ENCODE data around the gene LRRC4.

Gene LRRC4

GRCh38 chr7:127993317-127993716, 37.9 kb downstream of the LRRC4 start:
- ATAC-seq: no peak
- no peaks in the 10 kb centered on the region for H3K9me3 Mint-ChIP-seq
- no peaks in the 10 kb centered on the region for H3K27me3 Mint-ChIP-seq
- H3K27ac Mint-ChIP-seq: no peak overlapping the region
- no peaks in the 10 kb centered on the region for H3K4me1 Mint-ChIP-seq
- H3K4me3 Mint-ChIP-seq: no peak overlapping the region
- no peak for DNase-seq

GRCh38 chr7:127988751-127989150, 42.5 kb downstream of the LRRC4 start:
- H3K4me3 Mint-ChIP-seq: no peak overlapping the region
- H3K9me3 Mint-ChIP-seq: no peaks in the 10 kb centered on the region
- no peak for DNase-seq
- H3K27ac Mint-ChIP-seq: no peak overlapping the region
- no peaks in the 10 kb centered on the region for H3K27me3 Mint-ChIP-seq
- peaks cover 5% of the 10 kb centered on the region for H3K4me1 Mint-ChIP-seq
- no peak for ATAC-seq

DNA sequence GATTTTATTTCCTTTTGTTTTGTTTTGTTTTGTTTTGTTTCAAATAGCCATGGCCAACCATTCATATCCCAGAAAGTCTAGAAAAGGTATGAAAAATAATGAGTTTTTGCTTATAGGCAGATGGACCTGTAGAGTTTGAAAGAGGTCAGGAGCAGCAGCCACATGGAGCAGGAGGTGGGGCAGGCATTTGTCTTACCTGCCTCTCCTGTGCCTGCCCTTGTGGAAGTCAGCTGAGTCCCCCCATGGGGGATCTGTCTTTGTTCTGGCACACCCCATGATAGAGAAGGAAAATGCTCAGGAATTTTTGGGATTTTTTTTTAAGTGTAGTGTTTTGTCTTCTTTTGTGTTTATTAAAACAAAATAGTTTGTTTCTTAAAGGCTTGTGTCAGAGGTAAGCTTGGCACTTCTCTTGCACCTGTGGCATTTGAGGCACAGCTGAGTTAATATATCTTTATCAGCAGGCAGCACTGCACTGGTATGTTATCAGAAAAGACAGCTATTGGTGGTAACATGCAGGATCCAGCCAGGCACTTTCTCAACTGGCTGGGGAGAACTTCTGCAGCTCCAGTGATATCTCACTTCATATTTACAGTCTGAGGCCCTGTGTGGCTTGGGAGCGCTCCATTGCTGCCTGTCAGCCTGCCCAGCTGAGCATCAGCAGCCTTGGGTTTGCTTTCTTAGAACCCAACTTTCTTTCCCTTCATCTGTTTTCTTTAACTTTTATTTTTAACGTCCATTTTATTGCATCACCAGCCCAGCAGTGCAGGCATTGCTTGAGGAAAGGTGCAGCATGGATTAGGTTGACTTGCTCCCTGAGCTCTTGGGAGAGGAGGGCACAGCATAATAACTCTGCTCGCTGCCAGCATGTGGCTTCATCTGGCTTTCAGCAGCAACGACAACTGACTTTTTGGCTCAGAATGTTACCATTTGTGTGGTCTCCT, 44.4 kb downstream of the LRRC4 start:
- no peak overlapping the region for H3K4me3 Mint-ChIP-seq
- H3K4me1 Mint-ChIP-seq: peaks cover 20% of the 10 kb centered on the region
- H3K27me3 Mint-ChIP-seq: no peaks in the 10 kb centered on the region
- H3K9me3 Mint-ChIP-seq: no peaks in the 10 kb centered on the region
- DNase-seq (no peak), ATAC-seq (no peak)
- H3K27ac Mint-ChIP-seq: peak overlapping the region in 1 of 2 donors; percentile 75

DNA sequence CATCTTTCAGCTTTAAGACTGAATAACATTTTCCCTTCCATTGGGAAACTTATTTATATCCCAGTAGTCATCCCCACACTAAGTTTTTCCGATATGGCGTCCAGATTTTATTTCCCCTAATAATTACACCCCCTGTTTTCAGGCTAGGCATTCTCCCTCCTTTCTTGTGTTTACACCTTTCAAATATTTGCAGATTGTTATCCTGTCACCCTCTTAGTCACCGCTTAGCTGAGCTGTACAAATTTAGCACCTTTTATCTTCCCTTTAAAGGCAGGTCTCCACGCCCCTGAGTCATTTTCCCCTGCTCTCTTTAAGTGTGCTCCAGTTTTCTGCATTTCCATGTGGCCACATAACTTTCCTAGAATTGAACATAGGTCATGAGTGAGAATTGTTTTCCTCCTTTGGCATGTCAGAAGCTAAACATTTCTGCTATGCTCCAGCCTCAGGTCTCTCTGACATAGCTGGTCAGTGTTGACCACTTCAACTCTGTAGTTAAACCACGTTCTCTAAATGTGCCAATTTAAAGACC, 47.4 kb downstream of the LRRC4 start:
- ATAC-seq: no peak
- Mint-ChIP-seq H3K9me3 (peaks cover 0 to 8% of the 10 kb centered on the region in 2 donors), H3K4me3 (no peak overlapping the region), H3K27ac (no peak overlapping the region), H3K27me3 (no peaks in the 10 kb centered on the region), H3K4me1 (peaks cover 36% of the 10 kb centered on the region)
- no peak for DNase-seq

- ATAC-seq (no peak), DNase-seq (no peak)
- Mint-ChIP-seq H3K4me1 (peaks cover 36% of the 10 kb centered on the region), H3K27ac (no peak overlapping the region), H3K9me3 (peaks cover 14 to 26% of the 10 kb centered on the region in 2 donors), H3K4me3 (no peak overlapping the region), H3K27me3 (no peaks in the 10 kb centered on the region)
Measured at GRCh38 chr7:127981965-127982364, 49.3 kb downstream of the LRRC4 start.

DNA sequence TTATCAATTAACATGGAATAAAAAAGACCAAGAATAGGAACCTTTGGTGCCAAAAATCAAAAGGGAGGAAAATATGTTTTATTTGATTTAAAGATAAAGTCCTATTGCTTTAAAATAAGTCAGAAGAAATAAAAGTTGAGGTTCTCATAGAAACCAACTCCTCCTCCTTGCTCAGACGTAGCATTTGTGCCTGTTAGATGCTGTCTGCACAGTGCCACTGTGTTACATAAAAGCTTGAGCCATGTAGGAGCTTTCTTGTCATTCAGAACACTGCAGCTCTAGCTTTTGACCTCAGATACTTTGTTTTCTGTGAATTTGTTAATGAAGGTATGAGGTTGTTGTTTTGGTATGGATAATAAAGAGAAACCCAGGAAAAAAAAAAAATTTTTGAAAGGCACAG, 50.3 kb downstream of the LRRC4 start:
- no peak for ATAC-seq
- Mint-ChIP-seq H3K4me1 (peaks cover 36% of the 10 kb centered on the region), H3K9me3 (peaks cover 17 to 26% of the 10 kb centered on the region in 2 donors), H3K27me3 (no peaks in the 10 kb centered on the region), H3K27ac (no peak overlapping the region), H3K4me3 (no peak overlapping the region)
- DNase-seq: no peak

- H3K27me3 Mint-ChIP-seq: no peaks in the 10 kb centered on the region
- no peak overlapping the region for H3K27ac Mint-ChIP-seq
- no peak for DNase-seq
- no peak for ATAC-seq
- peaks cover 36% of the 10 kb centered on the region for H3K4me1 Mint-ChIP-seq
- peaks cover 22 to 34% of the 10 kb centered on the region in 2 donors for H3K9me3 Mint-ChIP-seq
- no peak overlapping the region for H3K4me3 Mint-ChIP-seq
Measured at GRCh38 chr7:127979728-127980126, 51.5 kb downstream of the LRRC4 start.

DNA sequence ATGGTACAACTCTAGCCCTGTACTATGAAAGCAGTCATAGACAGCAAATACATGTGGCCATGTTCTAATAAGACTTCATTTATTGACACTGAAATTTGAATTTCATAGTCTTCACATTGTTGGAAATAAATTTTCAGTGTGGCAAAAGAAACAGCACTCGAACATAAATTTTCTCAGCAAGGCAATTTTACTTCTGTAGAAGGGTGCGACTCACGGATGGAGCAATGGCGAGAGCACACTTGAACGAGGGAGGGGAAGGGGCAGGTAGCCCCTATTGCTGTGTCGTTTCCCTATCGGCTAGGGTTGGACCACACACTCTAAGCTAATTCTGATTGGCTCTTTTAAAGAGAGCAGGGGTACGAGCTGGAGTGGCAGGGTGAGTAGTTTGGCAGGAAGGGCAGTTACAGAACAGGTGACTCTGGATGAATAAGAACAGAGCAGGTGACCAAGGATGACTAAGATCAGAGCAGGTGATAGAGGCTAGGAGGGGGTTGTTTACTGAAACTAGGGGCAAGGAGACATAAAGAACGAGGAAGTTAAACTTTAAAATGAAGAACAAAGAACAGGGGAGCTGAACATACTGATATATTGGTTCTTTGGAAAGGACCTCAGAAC, 52.0 kb downstream of the LRRC4 start:
- H3K4me3 Mint-ChIP-seq: no peak overlapping the region
- DNase-seq (no peak), ATAC-seq (no peak)
- H3K9me3 Mint-ChIP-seq: peaks cover 22 to 34% of the 10 kb centered on the region in 2 donors
- H3K4me1 Mint-ChIP-seq: peaks cover 35% of the 10 kb centered on the region
- no peak overlapping the region for H3K27ac Mint-ChIP-seq
- no peaks in the 10 kb centered on the region for H3K27me3 Mint-ChIP-seq

GRCh38 chr7:127978421-127978820, 52.8 kb downstream of the LRRC4 start:
- no peak overlapping the region for H3K4me3 Mint-ChIP-seq
- ATAC-seq (no peak), DNase-seq (no peak)
- no peak overlapping the region for H3K27ac Mint-ChIP-seq
- H3K9me3 Mint-ChIP-seq: peaks cover 22 to 34% of the 10 kb centered on the region in 2 donors
- no peaks in the 10 kb centered on the region for H3K27me3 Mint-ChIP-seq
- peaks cover 28% of the 10 kb centered on the region for H3K4me1 Mint-ChIP-seq
